Pancreas (tissue), 10 donors: ENCODE data around the gene SYNDIG1L. TPM values are rescaled to one million over a fixed set of nuclear protein-coding genes. Genes with fewer than 3 reads are reported as not detected.

Source experiments
- ATAC-seq, 4 donors: fragments of 200-7000 bp; cut with Tn5 transposase; one replicate each; pipeline versions ENCODE4 v1.8.0 to v1.9.1; 2020; ENCODE audit warnings: mild to moderate bottlenecking in 4 of 4, moderate library complexity in 4 of 4
- DNase-seq, 6 donors: peaks; one replicate each; pipeline ENCODE4 v3.0.0-alpha.2; 2020
- FAIRE-seq: peaks from 2 replicates; lab custom pipeline; 2012; peaks lifted over from hg19 to GRCh38; lab: Jason Lieb, UNC
- H3K27ac ChIP-seq, 4 donors: fragments of 200-600 bp; sonication (generic); 1 replicate in 3 of 4; 2 replicates in 1 of 4; pipeline versions ENCODE4 v1.5.0 to v1.8.0; 2020
- H3K27me3 ChIP-seq, 4 donors: fragments of 200-600 bp; one replicate each; pipeline ENCODE4 v1.8.0; 2021
- H3K36me3 ChIP-seq, 3 donors: fragments of 200-600 bp; sonication (generic) in 1 of 3; one replicate each; pipeline versions ENCODE4 v1.5.0 to v1.8.0; 2020 to 2021
- H3K4me1 ChIP-seq, 3 donors: fragments of 200-600 bp; one replicate each; pipeline ENCODE4 v1.8.0; 2021
- H3K4me3 ChIP-seq, 4 donors: fragments of 200-600 bp; sonication (generic) in 2 of 4; one replicate each; pipeline versions ENCODE4 v1.5.0 to v1.8.0; 2020 to 2021
- H3K9me3 ChIP-seq, 4 donors: fragments of 200-600 bp; one replicate each; pipeline ENCODE4 v1.8.0; 2021
- CTCF ChIP-seq, 4 donors: fragments of 200-600 bp; sonication (generic) in 3 of 4; IDR thresholded peaks; one replicate each; pipeline versions ENCODE4 v1.5.0 to v1.8.0; 2021; ENCODE audit warnings: antibody characterized with exemption in 4 of 4
- WGBS, 2 donors: extraction: QIAGEN DNeasy Blood & Tissue Kit; methylation state at CpG; one replicate each; pipeline ENCODE4 v1.1.7; 2013; 5-methylcytosine and 5-hydroxymethylcytosine counted together
- intact Hi-C, 3 donors: fragments of 100-400 bp; cut with DNase I; formaldehyde crosslinking; loops; one replicate each; pipeline versions ENCODE4 v1.11.1 to v1.14.2; 2022
- polyA plus RNA-seq, 2 donors: library from polyadenylated mRNA; stranded (reverse); fragments of 200-250 nt; gene quantifications; one replicate each; pipeline ENCODE4 v1.2.3, GENCODE V29; 2013
- total RNA-seq, 6 donors: library from RNA; stranded (reverse); fragmentation: NEBNext Ultra II Directional in 4 of 6; extraction: Animal tissue kit (Norgen Biotek cat#: 25700) in 4 of 6; gene quantifications; one replicate each; pipeline versions ENCODE4 v1.2.1 to v1.2.4, GENCODE V29; 2021 to 2023
- donor health status: healthy with polysubstance abuse.
- donor health status: DM: no; HTN: no; CAD: no; lungs with moderate emphysema.
- donor health status: DM: no; HTN: no; CAD: no.
- donor health status: control.
- donor health status: control.
- donor health status: Bipolar disorder and iron deficiency.
- donor health status: DM: yes; HTN: yes; CAD: no.
- donor health status: DM: no; HTN: no; CAD: no.
- donor health status: DM: no; HTN: no; CAD: no.
- donor health status: DM: yes; HTN: yes; CAD: no.

SYNDIG1L gene
- total and polyA plus RNA-seq, 8 donors, result 0.23 to 2.5 (median 0.27) TPM; not detected in 4

GRCh38 chr14:74380172-74380571 is 45.8 kb downstream of the SYNDIG1L start:
- Histone ChIP-seq H3K4me1 (no peaks in the 10 kb centered on the region), H3K27me3 (no peaks in the 10 kb centered on the region), H3K27ac (no peak overlapping the region), H3K4me3 (no peak overlapping the region), H3K36me3 (no peaks in the 10 kb centered on the region), H3K9me3 (no peaks in the 10 kb centered on the region)
- WGBS, 2 donors, result 83 to 88% methylated on average over 9 of the region's 9 CpGs
- no peak for TF ChIP-seq CTCF (IDR thresholded peaks at IDR 0.05)
- no peak for ATAC-seq
- intact Hi-C loops, result no loop called here
- no peak for FAIRE-seq
- no peak for DNase-seq

- H3K4me3 ChIP-seq, result no peak overlapping the region
- no peaks in the 10 kb centered on the region for H3K9me3 ChIP-seq
- TF ChIP-seq CTCF (IDR thresholded peaks at IDR 0.05), result no peak
- no peak overlapping the region for H3K27ac ChIP-seq
- no peaks in the 10 kb centered on the region for H3K4me1 ChIP-seq
- 88 to 93% methylated on average over 38 of the region's 38 CpGs for WGBS, 2 donors
- ATAC-seq (no peak), FAIRE-seq (no peak), DNase-seq (no peak)
- no peaks in the 10 kb centered on the region for H3K36me3 ChIP-seq
- H3K27me3 ChIP-seq, result no peaks in the 10 kb centered on the region
- intact Hi-C loops, result no loop called here
These were observed 47.9 kb downstream of the SYNDIG1L start for GRCh38 chr14:74377976-74378690.

GRCh38 chr14:74368441-74368840 is 57.6 kb downstream of the SYNDIG1L start:
- Histone ChIP-seq H3K36me3 (no peaks in the 10 kb centered on the region), H3K9me3 (no peaks in the 10 kb centered on the region), H3K4me3 (no peak overlapping the region), H3K27me3 (no peaks in the 10 kb centered on the region), H3K4me1 (no peaks in the 10 kb centered on the region), H3K27ac (no peak overlapping the region)
- FAIRE-seq (no peak), ATAC-seq (no peak), DNase-seq (peak in 1 of 6 donors; percentile 12)
- TF ChIP-seq CTCF (IDR thresholded peaks at IDR 0.05), result no peak
- 84 to 87% methylated on average over 8 of the region's 8 CpGs for WGBS, 2 donors
- intact Hi-C loops, result loop anchor here in 2 of 3 donors (10.0 kb wide), 2 partner anchors 106 to 116 kb away; no protein-coding TSS in a partner anchor

GRCh38 chr14:74368026-74368425 is 58.0 kb downstream of the SYNDIG1L start:
- TF ChIP-seq CTCF (IDR thresholded peaks at IDR 0.05), result no peak
- intact Hi-C loops, result loop anchor here in 2 of 3 donors (10.0 kb wide), 2 partner anchors 107 to 117 kb away; no protein-coding TSS in a partner anchor
- WGBS, 2 donors, result 89 to 93% methylated on average over 6 of the region's 6 CpGs

More at GRCh38 chr14:74368026-74368425, 58.0 kb downstream of the SYNDIG1L start:
- Histone ChIP-seq H3K36me3 (no peaks in the 10 kb centered on the region), H3K9me3 (no peaks in the 10 kb centered on the region), H3K27ac (no peak overlapping the region), H3K27me3 (no peaks in the 10 kb centered on the region), H3K4me3 (no peak overlapping the region), H3K4me1 (no peaks in the 10 kb centered on the region)
- FAIRE-seq, result no peak
- no peak for ATAC-seq
- no peak for DNase-seq
